SU-DHL-6 (cell line): ENCODE measurements around the gene RHOBTB3.

ENCODE experiments used
- CTCF ChIP-seq: fragments of 200-600 bp; sonication (generic); IDR thresholded peaks from one replicate; pipeline ENCODE4 v1.5.1; 2017; ENCODE audit warnings: antibody characterized with exemption, mild to moderate bottlenecking, low read length, moderate library complexity; ENCODE audit not compliant: insufficient read depth, poor library complexity, severe bottlenecking
- EZH2phosphoT487 ChIP-seq: fragments of 200-600 bp; sonication (generic), shearing (Covaris generic); conservative IDR thresholded peaks from 2 replicates; pipeline ENCODE4 v1.6.1; 2018; ENCODE audit warnings: mild to moderate bottlenecking, antibody characterized with exemption, low read length, moderate library complexity, mixed read lengths

GRCh38 chr5:95840956-95841705, 110.0 kb downstream of the RHOBTB3 start:
- TF ChIP-seq CTCF = no peak
- no peak for TF ChIP-seq EZH2phosphoT487
